Spleen (tissue), 7 donors: Measurements from ENCODE around the gene DBNL.
"Not testable (repeated sequence)": the region's sequence is repeated elsewhere in the genome, so short reads cannot be mapped to it uniquely, and the experiment has no call there.

Experiments used
- POLR2AphosphoS5 ChIP-seq, 3 donors: sonication (generic); formaldehyde crosslinking; IDR thresholded peaks; one replicate each; pipeline ENCODE4 v1.5.1; 2017; ENCODE audit warnings: antibody characterized with exemption in 3 of 3
- TF ChIP-seq, protein P1 (sequence below), 11 experiments: fragments of 200-600 bp in 7 of 11; fragments of 450-650 bp in 4 of 11; sonication (generic) in 4 of 11; IDR thresholded peaks in 8 of 11; conservative IDR thresholded peaks in 3 of 11; 1 replicate in 7 of 11; 2 replicates in 4 of 11; pipeline versions ENCODE4 v1.4.0 to v1.8.0; 2016 to 2021; ENCODE audit warnings: antibody characterized with exemption in 11 of 11, inconsistent platforms in 4 of 11, mild to moderate bottlenecking in 1 of 11
- donor health status: DM: no; HTN: no; CAD: no; lungs with moderate emphysema.
- donor health status: DM: no; HTN: no; CAD: no.
- donor health status: DM: no; HTN: no; CAD: no.

- TF ChIP-seq, protein P1, sequence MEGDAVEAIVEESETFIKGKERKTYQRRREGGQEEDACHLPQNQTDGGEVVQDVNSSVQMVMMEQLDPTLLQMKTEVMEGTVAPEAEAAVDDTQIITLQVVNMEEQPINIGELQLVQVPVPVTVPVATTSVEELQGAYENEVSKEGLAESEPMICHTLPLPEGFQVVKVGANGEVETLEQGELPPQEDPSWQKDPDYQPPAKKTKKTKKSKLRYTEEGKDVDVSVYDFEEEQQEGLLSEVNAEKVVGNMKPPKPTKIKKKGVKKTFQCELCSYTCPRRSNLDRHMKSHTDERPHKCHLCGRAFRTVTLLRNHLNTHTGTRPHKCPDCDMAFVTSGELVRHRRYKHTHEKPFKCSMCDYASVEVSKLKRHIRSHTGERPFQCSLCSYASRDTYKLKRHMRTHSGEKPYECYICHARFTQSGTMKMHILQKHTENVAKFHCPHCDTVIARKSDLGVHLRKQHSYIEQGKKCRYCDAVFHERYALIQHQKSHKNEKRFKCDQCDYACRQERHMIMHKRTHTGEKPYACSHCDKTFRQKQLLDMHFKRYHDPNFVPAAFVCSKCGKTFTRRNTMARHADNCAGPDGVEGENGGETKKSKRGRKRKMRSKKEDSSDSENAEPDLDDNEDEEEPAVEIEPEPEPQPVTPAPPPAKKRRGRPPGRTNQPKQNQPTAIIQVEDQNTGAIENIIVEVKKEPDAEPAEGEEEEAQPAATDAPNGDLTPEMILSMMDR (IDR thresholded peaks at IDR 0.05 in 8 of 11, conservative IDR thresholded peaks at IDR 0.05 in 3 of 11) = not testable (repeated sequence)
- TF ChIP-seq POLR2AphosphoS5 (IDR thresholded peaks at IDR 0.05) = not testable (repeated sequence)
These were observed 47.0 kb upstream of the DBNL start, which contains the start of gene SPDYE1 for GRCh38 chr7:43997532-43997931.
